Measurements from ENCODE around the gene SERPINA1. TPM values are rescaled to one million over a fixed set of nuclear protein-coding genes. Genes with fewer than 3 reads are reported as not detected.

Gene SERPINA1
- total RNA-seq, 1 experiment from 2014 or later, result 5.1 TPM

DNA sequence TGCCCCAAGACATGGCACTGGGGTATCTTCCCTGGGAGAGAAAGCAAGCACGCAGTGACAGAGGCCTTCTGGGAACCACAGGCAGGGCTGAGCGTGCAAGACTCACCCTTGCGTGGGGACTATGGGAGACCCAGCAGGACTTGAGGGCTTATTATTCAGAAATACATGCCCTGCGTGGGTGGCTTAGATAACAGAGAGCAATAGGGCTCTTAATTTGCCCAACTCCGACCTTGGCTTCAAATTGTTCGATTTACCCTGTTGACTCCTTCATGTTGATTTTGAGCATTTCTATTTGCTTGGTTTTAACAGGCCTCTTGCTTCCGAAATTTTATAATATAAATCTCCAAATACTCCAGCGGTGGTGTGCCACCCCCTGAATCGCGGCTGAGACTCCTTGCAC is 5.1 kb upstream of the SERPINA1 start:
- POLR2A ChIA-PET, result no interaction called here

DNA sequence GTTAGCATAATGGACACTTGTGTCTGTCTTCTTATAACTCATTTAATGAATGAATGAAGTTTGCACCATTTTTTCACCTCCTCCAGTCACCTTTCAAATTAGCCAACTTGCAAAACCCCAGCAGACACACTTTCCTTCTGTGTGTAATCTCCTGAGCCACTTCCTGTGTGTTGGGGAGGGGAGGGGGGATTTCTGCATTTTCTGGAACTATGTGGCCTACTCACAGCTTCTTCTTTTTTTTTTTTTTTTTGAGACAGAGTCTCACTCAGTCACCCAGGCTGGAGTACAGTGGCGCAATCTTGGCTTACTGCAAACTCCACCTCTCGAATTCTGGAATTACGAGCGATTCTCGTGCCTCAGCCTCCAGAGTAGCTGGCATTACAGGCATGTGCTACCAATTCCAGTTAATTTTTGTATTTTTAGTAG is 4.1 kb upstream of the SERPINA1 start:
- Mint-ChIP-seq H3K27ac (no peak overlapping the region), H3K36me3 (no peaks in the 10 kb centered on the region), H3K4me1 (peaks cover 36% of the 10 kb centered on the region)

More for the DNA sequence above, 5.1 kb upstream of the SERPINA1 start:
- ATAC-seq (no peak), DNase-seq (ENCODE audit: low spot score) (no peak)
- H3K36me3 Mint-ChIP-seq, result no peaks in the 10 kb centered on the region
- H3K9me3 Mint-ChIP-seq, result no peaks in the 10 kb centered on the region; the same call in 1 of the 2 replicates
- peaks cover 46% of the 10 kb centered on the region for H3K4me1 Mint-ChIP-seq
- peaks cover 15% of the 10 kb centered on the region for H3K27me3 Mint-ChIP-seq (ENCODE audit: low read depth)
- no peak for TF ChIP-seq HMGA2 (CRISPR knock-in tag; IDR thresholded peaks at IDR 0.05)
- TF ChIP-seq ZNF671 (CRISPR knock-in tag; IDR thresholded peaks at IDR 0.05), result no peak
- no peak for TF ChIP-seq ZNF281 (CRISPR knock-in tag; IDR thresholded peaks at IDR 0.05)
- TF ChIP-seq ESRRA (CRISPR knock-in tag; IDR thresholded peaks at IDR 0.05; ENCODE audit: borderline replicate concordance), result no peak
- TF ChIP-seq KAT7 (CRISPR knock-in tag; IDR thresholded peaks at IDR 0.05; ENCODE audit: borderline replicate concordance), result no peak
- no peak for TF ChIP-seq IRF2 (CRISPR knock-in tag; IDR thresholded peaks at IDR 0.05; ENCODE audit: borderline replicate concordance, low read depth)
- no peak for TF ChIP-seq EMX1 (CRISPR knock-in tag; IDR thresholded peaks at IDR 0.05)
- no peak for TF ChIP-seq NR3C1 (CRISPR knock-in tag; conservative IDR thresholded peaks at IDR 0.05; ENCODE audit: low read depth)
- TF ChIP-seq ZNF232 (CRISPR knock-in tag; IDR thresholded peaks at IDR 0.05), result no peak
- no peak for TF ChIP-seq ZNF317 (CRISPR knock-in tag; IDR thresholded peaks at IDR 0.05; ENCODE audit: borderline replicate concordance, low read depth)
- TF ChIP-seq, protein P1, sequence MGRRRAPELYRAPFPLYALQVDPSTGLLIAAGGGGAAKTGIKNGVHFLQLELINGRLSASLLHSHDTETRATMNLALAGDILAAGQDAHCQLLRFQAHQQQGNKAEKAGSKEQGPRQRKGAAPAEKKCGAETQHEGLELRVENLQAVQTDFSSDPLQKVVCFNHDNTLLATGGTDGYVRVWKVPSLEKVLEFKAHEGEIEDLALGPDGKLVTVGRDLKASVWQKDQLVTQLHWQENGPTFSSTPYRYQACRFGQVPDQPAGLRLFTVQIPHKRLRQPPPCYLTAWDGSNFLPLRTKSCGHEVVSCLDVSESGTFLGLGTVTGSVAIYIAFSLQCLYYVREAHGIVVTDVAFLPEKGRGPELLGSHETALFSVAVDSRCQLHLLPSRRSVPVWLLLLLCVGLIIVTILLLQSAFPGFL (CRISPR knock-in tag; IDR thresholded peaks at IDR 0.05; ENCODE audit: borderline replicate concordance), result no peak
- TF ChIP-seq RORB (CRISPR knock-in tag; IDR thresholded peaks at IDR 0.05), result no peak
- H3K4me3 Mint-ChIP-seq, result no peak overlapping the region
- CTCF ChIA-PET, result no interaction called here
- no peak overlapping the region for H3K27ac Mint-ChIP-seq

More for the DNA sequence above, 4.1 kb upstream of the SERPINA1 start:
- Mint-ChIP-seq H3K27me3 (ENCODE audit: low read depth) (peaks cover 15% of the 10 kb centered on the region), H3K9me3 (no peaks in the 10 kb centered on the region; the same call in 1 of the 2 replicates), H3K4me3 (no peak overlapping the region)
- ATAC-seq (no peak), DNase-seq (ENCODE audit: low spot score) (no peak)
- ChIA-PET CTCF (interaction anchor here (1.0 to 1.1 kb wide), 2 partner anchors 93 to 260 kb away, joined by 3 to 4 read pairs; no protein-coding TSS in a partner anchor), POLR2A (no interaction called here)
- TF ChIP-seq NFYB (CRISPR knock-in tag; conservative IDR thresholded peaks at IDR 0.05; ENCODE audit: low read depth), result no peak
- TF ChIP-seq FOXJ3 (CRISPR knock-in tag; IDR thresholded peaks at IDR 0.05; ENCODE audit: borderline replicate concordance), result no peak
- TF ChIP-seq ZNF317 (CRISPR knock-in tag; IDR thresholded peaks at IDR 0.05; ENCODE audit: borderline replicate concordance, low read depth), result no peak
- no peak for TF ChIP-seq ATF1 (CRISPR knock-in tag; IDR thresholded peaks at IDR 0.05)
- no peak for TF ChIP-seq SP1 (CRISPR knock-in tag; conservative IDR thresholded peaks at IDR 0.05)
- TF ChIP-seq E2F4 (CRISPR knock-in tag; IDR thresholded peaks at IDR 0.05; ENCODE audit: borderline replicate concordance, low read depth), result no peak
- no peak for TF ChIP-seq ZNF138 (CRISPR knock-in tag; conservative IDR thresholded peaks at IDR 0.05)
- no peak for TF ChIP-seq ZNF416 (CRISPR knock-in tag; IDR thresholded peaks at IDR 0.05)
- no peak for TF ChIP-seq IRF2 (CRISPR knock-in tag; IDR thresholded peaks at IDR 0.05; ENCODE audit: borderline replicate concordance, low read depth)
- no peak for TF ChIP-seq ZMAT4 (CRISPR knock-in tag; IDR thresholded peaks at IDR 0.05)
